ENCODE results near the gene PGP.

Gene PGP

GRCh38 chr16:2189252-2189893, 25.3 kb downstream of the PGP start:
- no peak for DNase-seq (ENCODE audit: low read depth)
- H3K4me3 ChIP-seq (ENCODE audit: low read depth, low read length): no peak overlapping the region

GRCh38 chr16:2188395-2188794, 26.2 kb downstream of the PGP start:
- no peak overlapping the region for H3K4me3 ChIP-seq (ENCODE audit: low read depth, low read length)
- no peak for DNase-seq (ENCODE audit: low read depth)

GRCh38 chr16:2187212-2187611, 27.4 kb downstream of the PGP start:
- no peak overlapping the region for H3K4me3 ChIP-seq (ENCODE audit: low read depth, low read length)
- no peak for DNase-seq (ENCODE audit: low read depth)

- no peak overlapping the region for H3K4me3 ChIP-seq (ENCODE audit: low read depth, low read length)
- DNase-seq (ENCODE audit: low read depth): no peak
Observed at GRCh38 chr16:2186505-2186904, 28.1 kb downstream of the PGP start.

- H3K4me3 ChIP-seq (ENCODE audit: low read depth, low read length): no peak overlapping the region
- no peak for DNase-seq (ENCODE audit: low read depth)
Observed at GRCh38 chr16:2186064-2186463, 28.6 kb downstream of the PGP start.

- DNase-seq (ENCODE audit: low read depth): no peak
- no peak overlapping the region for H3K4me3 ChIP-seq (ENCODE audit: low read depth, low read length)
Observed at GRCh38 chr16:2184962-2185361, 29.7 kb downstream of the PGP start.

- DNase-seq (ENCODE audit: low read depth): no peak
- no peak overlapping the region for H3K4me3 ChIP-seq (ENCODE audit: low read depth, low read length)
Observed at GRCh38 chr16:2184346-2184745, 30.3 kb downstream of the PGP start.

GRCh38 chr16:2183671-2184070, 31.0 kb downstream of the PGP start:
- no peak for DNase-seq (ENCODE audit: low read depth)
- no peak overlapping the region for H3K4me3 ChIP-seq (ENCODE audit: low read depth, low read length)

GRCh38 chr16:2181952-2182351, 32.7 kb downstream of the PGP start:
- H3K4me3 ChIP-seq (ENCODE audit: low read depth, low read length): no peak overlapping the region
- no peak for DNase-seq (ENCODE audit: low read depth)

- H3K4me3 ChIP-seq (ENCODE audit: low read depth, low read length): no peak overlapping the region
- DNase-seq (ENCODE audit: low read depth): no peak
Observed at GRCh38 chr16:2180962-2181923, 33.4 kb downstream of the PGP start.

GRCh38 chr16:2180461-2180860, 34.2 kb downstream of the PGP start:
- DNase-seq (ENCODE audit: low read depth): no peak
- no peak overlapping the region for H3K4me3 ChIP-seq (ENCODE audit: low read depth, low read length)

GRCh38 chr16:2179576-2179975, 35.1 kb downstream of the PGP start:
- no peak for DNase-seq (ENCODE audit: low read depth)
- no peak overlapping the region for H3K4me3 ChIP-seq (ENCODE audit: low read depth, low read length)

GRCh38 chr16:2179107-2179501, 35.5 kb downstream of the PGP start:
- DNase-seq (ENCODE audit: low read depth): no peak
- no peak overlapping the region for H3K4me3 ChIP-seq (ENCODE audit: low read depth, low read length)

- no peak overlapping the region for H3K4me3 ChIP-seq (ENCODE audit: low read depth, low read length)
- no peak for DNase-seq (ENCODE audit: low read depth)
Observed at GRCh38 chr16:2178321-2179106, 36.1 kb downstream of the PGP start.

- H3K4me3 ChIP-seq (ENCODE audit: low read depth, low read length): no peak overlapping the region
- DNase-seq (ENCODE audit: low read depth): no peak
Observed at GRCh38 chr16:2177561-2177960, 37.1 kb downstream of the PGP start.

- no peak for DNase-seq (ENCODE audit: low read depth)
- no peak overlapping the region for H3K4me3 ChIP-seq (ENCODE audit: low read depth, low read length)
Observed at GRCh38 chr16:2177101-2177500, 37.5 kb downstream of the PGP start.

- no peak overlapping the region for H3K4me3 ChIP-seq (ENCODE audit: low read depth, low read length)
Observed at GRCh38 chr16:2176047-2176446, 38.6 kb downstream of the PGP start.

GRCh38 chr16:2175454-2175853, 39.2 kb downstream of the PGP start:
- H3K4me3 ChIP-seq (ENCODE audit: low read depth, low read length): no peak overlapping the region
- no peak for DNase-seq (ENCODE audit: low read depth)

More at GRCh38 chr16:2176047-2176446, 38.6 kb downstream of the PGP start:
- DNase-seq (ENCODE audit: low read depth): no peak

GRCh38 chr16:2174396-2175131, 40.1 kb downstream of the PGP start:
- DNase-seq (ENCODE audit: low read depth): no peak
- H3K4me3 ChIP-seq (ENCODE audit: low read depth, low read length): no peak overlapping the region

All from skeletal muscle cell (primary cell).